ENCODE data around the gene SERPINB10. TPM values are rescaled to one million over a fixed set of nuclear protein-coding genes. Genes with fewer than 3 reads are reported as not detected.

Gene SERPINB10
- total RNA-seq, 1 experiment from 2014 or later, result not detected

DNA sequence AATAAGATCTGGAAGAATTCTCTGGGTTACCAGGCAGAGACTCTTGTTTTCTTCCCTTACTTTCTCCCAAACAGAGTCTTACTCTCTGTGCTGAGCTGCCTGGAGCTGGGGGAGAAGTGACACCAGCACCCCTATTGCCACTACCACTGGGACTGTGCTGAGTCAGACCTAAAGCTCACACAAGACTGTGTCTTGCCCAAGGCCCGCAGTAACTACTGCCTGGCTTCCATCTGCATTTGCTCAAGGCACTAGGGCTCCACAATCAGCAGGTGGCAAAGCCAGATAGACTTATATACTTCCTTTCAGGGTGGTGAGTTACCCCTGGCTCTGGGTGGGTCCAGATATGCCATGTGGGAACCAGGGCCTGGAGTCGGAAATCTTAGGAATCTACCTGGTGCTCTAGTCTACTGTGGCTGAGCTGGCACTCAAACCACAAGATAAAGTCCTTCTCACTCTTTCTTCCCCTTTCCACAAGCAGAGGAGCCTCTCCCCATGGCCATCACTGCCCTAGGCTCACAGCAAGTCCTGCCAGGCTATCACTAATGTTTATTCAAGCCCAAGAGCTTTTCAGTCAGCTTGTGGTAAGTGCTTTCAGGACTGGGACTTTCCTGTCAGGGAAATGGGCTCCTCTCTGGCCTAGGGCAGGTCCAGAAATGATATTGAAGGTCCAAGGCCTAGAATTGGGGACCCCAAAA is 47.8 kb upstream of the SERPINB10 start:
- H3K4me3 ChIP-seq (replicated peaks in 1 of 2; ENCODE audit: low read depth in 1 of 2, low read length in 2 of 2), result no peak overlapping the region
- no TSS peak for BruUV-seq (replicated peaks)
- RAD21 ChIA-PET (ENCODE audit: low non-redundant PET in 1 of 2, low total read pairs in 2 of 2, uncharacterized antibody in 2 of 2, unreplicated experiment in 2 of 2), result no interaction called here
- H2AFZ ChIP-seq (ENCODE audit: low read depth, low read length, poor library complexity, severe bottlenecking), result no peak overlapping the region
- POLR2A ChIA-PET, result no interaction called here
- no peak overlapping the region for H3K9ac ChIP-seq (ENCODE audit: low read length)
- intact Hi-C loops (cut with micrococcal nuclease), result no loop called here
- H3K9me3 ChIP-seq (ENCODE audit: control insufficient read depth in 1 of 2, insufficient read depth in 1 of 2, low read depth in 1 of 2, low read length in 2 of 2), result no peaks in the 10 kb centered on the region
- no peak for DNase-seq (ENCODE audit: low read depth, low spot score)
- H3K79me2 ChIP-seq (ENCODE audit: insufficient read depth, low read length), result no peaks in the 10 kb centered on the region
- no peak for ATAC-seq
- no peak for TF ChIP-seq SP1 (IDR thresholded peaks at IDR 0.05; ENCODE audit: low read depth)
- no peak for TF ChIP-seq CBX3 (IDR thresholded peaks at IDR 0.05; ENCODE audit: low read depth)
- no peak for TF ChIP-seq RAD21 (IDR thresholded peaks at IDR 0.05; ENCODE audit: low read depth)
- no peak for TF ChIP-seq POLR2A (IDR thresholded peaks at IDR 0.05; ENCODE audit: borderline replicate concordance, extremely low read depth, insufficient read depth, insufficient read length)
- no peaks in the 10 kb centered on the region for H4K20me1 ChIP-seq (ENCODE audit: insufficient read depth)
- CTCF ChIA-PET, result no interaction called here
- no peaks in the 10 kb centered on the region for H3K9me2 ChIP-seq (ENCODE audit: insufficient read depth)
- H3K27me3 ChIP-seq (ENCODE audit: insufficient read depth, low read length), result no peaks in the 10 kb centered on the region
- no peak overlapping the region for H3K27ac ChIP-seq (ENCODE audit: low read depth, low read length)
- no peaks in the 10 kb centered on the region for H3K4me1 ChIP-seq (ENCODE audit: control insufficient read depth in 1 of 2, insufficient read depth in 2 of 2, low read length in 2 of 2)
- no peaks in the 10 kb centered on the region for H3K36me3 ChIP-seq (ENCODE audit: control insufficient read depth in 1 of 2, insufficient read depth in 2 of 2, low read length in 2 of 2)
- no peak overlapping the region for H3K4me2 ChIP-seq (ENCODE audit: low read length)

DNA sequence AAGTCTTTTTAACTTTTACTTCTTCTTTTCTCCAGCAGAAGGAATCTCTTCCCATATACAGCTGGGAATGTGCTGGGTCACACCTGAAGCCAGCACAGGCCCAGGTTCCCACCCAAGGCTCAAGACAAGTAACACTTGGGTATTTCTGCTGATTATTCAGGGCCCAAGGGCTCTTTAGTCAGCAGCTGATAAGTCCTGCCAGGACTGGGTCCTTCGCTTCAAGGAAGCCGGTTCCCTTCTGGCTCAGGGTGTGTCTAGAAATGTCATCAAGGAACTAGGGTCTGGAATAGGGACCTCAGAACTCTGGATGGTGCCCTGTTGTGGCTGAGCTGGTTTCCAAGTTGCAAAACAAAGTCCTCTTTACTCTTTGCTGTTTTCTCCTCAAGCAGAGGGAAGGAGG is 47.2 kb upstream of the SERPINB10 start:
- Histone ChIP-seq H4K20me1 (ENCODE audit: insufficient read depth) (no peaks in the 10 kb centered on the region), H3K36me3 (ENCODE audit: control insufficient read depth in 1 of 2, insufficient read depth in 2 of 2, low read length in 2 of 2) (no peaks in the 10 kb centered on the region), H3K9ac (ENCODE audit: low read length) (no peak overlapping the region), H3K4me1 (ENCODE audit: control insufficient read depth in 1 of 2, insufficient read depth in 2 of 2, low read length in 2 of 2) (no peaks in the 10 kb centered on the region), H3K79me2 (ENCODE audit: insufficient read depth, low read length) (no peaks in the 10 kb centered on the region), H3K27ac (ENCODE audit: low read depth, low read length) (no peak overlapping the region), H3K27me3 (ENCODE audit: insufficient read depth, low read length) (no peaks in the 10 kb centered on the region), H3K4me2 (ENCODE audit: low read length) (no peak overlapping the region), H2AFZ (ENCODE audit: low read depth, low read length, poor library complexity, severe bottlenecking) (no peak overlapping the region), H3K4me3 (replicated peaks in 1 of 2; ENCODE audit: low read depth in 1 of 2, low read length in 2 of 2) (no peak overlapping the region), H3K9me2 (ENCODE audit: insufficient read depth) (no peaks in the 10 kb centered on the region), H3K9me3 (ENCODE audit: control insufficient read depth in 1 of 2, insufficient read depth in 1 of 2, low read depth in 1 of 2, low read length in 2 of 2) (no peaks in the 10 kb centered on the region)
- ChIA-PET CTCF (no interaction called here), RAD21 (ENCODE audit: low non-redundant PET in 1 of 2, low total read pairs in 2 of 2, uncharacterized antibody in 2 of 2, unreplicated experiment in 2 of 2) (no interaction called here), POLR2A (no interaction called here)
- DNase-seq (ENCODE audit: low read depth, low spot score), result no peak
- intact Hi-C loops (cut with micrococcal nuclease), result no loop called here
- no TSS peak for BruUV-seq (replicated peaks)
- no peak for ATAC-seq
- TF ChIP-seq, protein P1, sequence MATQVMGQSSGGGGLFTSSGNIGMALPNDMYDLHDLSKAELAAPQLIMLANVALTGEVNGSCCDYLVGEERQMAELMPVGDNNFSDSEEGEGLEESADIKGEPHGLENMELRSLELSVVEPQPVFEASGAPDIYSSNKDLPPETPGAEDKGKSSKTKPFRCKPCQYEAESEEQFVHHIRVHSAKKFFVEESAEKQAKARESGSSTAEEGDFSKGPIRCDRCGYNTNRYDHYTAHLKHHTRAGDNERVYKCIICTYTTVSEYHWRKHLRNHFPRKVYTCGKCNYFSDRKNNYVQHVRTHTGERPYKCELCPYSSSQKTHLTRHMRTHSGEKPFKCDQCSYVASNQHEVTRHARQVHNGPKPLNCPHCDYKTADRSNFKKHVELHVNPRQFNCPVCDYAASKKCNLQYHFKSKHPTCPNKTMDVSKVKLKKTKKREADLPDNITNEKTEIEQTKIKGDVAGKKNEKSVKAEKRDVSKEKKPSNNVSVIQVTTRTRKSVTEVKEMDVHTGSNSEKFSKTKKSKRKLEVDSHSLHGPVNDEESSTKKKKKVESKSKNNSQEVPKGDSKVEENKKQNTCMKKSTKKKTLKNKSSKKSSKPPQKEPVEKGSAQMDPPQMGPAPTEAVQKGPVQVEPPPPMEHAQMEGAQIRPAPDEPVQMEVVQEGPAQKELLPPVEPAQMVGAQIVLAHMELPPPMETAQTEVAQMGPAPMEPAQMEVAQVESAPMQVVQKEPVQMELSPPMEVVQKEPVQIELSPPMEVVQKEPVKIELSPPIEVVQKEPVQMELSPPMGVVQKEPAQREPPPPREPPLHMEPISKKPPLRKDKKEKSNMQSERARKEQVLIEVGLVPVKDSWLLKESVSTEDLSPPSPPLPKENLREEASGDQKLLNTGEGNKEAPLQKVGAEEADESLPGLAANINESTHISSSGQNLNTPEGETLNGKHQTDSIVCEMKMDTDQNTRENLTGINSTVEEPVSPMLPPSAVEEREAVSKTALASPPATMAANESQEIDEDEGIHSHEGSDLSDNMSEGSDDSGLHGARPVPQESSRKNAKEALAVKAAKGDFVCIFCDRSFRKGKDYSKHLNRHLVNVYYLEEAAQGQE (IDR thresholded peaks at IDR 0.05; ENCODE audit: low read depth), result no peak
- TF ChIP-seq, protein P2, sequence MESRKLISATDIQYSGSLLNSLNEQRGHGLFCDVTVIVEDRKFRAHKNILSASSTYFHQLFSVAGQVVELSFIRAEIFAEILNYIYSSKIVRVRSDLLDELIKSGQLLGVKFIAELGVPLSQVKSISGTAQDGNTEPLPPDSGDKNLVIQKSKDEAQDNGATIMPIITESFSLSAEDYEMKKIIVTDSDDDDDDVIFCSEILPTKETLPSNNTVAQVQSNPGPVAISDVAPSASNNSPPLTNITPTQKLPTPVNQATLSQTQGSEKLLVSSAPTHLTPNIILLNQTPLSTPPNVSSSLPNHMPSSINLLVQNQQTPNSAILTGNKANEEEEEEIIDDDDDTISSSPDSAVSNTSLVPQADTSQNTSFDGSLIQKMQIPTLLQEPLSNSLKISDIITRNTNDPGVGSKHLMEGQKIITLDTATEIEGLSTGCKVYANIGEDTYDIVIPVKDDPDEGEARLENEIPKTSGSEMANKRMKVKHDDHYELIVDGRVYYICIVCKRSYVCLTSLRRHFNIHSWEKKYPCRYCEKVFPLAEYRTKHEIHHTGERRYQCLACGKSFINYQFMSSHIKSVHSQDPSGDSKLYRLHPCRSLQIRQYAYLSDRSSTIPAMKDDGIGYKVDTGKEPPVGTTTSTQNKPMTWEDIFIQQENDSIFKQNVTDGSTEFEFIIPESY (IDR thresholded peaks at IDR 0.05; ENCODE audit: extremely low read depth, insufficient replicate concordance, low read length), result no peak
- TF ChIP-seq RAD21 (IDR thresholded peaks at IDR 0.05; ENCODE audit: low read depth) (no peak), EGR1 (IDR thresholded peaks at IDR 0.05; ENCODE audit: low read depth) (no peak), POLR2A (IDR thresholded peaks at IDR 0.05; ENCODE audit: borderline replicate concordance, extremely low read depth, insufficient read depth, insufficient read length) (no peak), CBX3 (IDR thresholded peaks at IDR 0.05; ENCODE audit: low read depth) (no peak), EZH2phosphoT487 (IDR thresholded peaks at IDR 0.05; ENCODE audit: borderline replicate concordance) (no peak), ZFX (IDR thresholded peaks at IDR 0.05) (no peak), POLR2AphosphoS5 (IDR thresholded peaks at IDR 0.05; ENCODE audit: low read depth, low read length) (no peak), EZH2 (IDR thresholded peaks at IDR 0.05) (no peak), CEBPB (IDR thresholded peaks at IDR 0.05; ENCODE audit: low read depth) (no peak), SRF (IDR thresholded peaks at IDR 0.05; ENCODE audit: low read depth) (no peak), TCF7L2 (IDR thresholded peaks at IDR 0.05; ENCODE audit: borderline replicate concordance, extremely low read depth, insufficient read depth, insufficient read length) (no peak)
- TF ChIP-seq, protein P3, sequence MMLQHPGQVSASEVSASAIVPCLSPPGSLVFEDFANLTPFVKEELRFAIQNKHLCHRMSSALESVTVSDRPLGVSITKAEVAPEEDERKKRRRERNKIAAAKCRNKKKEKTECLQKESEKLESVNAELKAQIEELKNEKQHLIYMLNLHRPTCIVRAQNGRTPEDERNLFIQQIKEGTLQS (IDR thresholded peaks at IDR 0.05), result no peak
